AML-193 (cell line): ENCODE measurements around the gene MLN.

Experiments
- DNase-seq, 2 experiments: peaks; one replicate each; lab custom pipeline; 2025; lab: John Stamatoyannopoulos, UW

Gene MLN

GRCh38 chr6:33788694-33789549 lies 14.9 kb downstream of the MLN start, which contains the start of gene LEMD2:
LEMD2 (minus strand) TSS chr6:33789130; CDS start chr6:33789116, 14 bp downstream.
- DNase-seq = peak; percentile 79 to 88

GRCh38 chr6:33787954-33788693 lies 15.7 kb downstream of the MLN start:
- peak; percentile 91 for DNase-seq

- no peak for DNase-seq
These were observed 16.4 kb downstream of the MLN start for GRCh38 chr6:33787346-33787953.

GRCh38 chr6:33786736-33787135 lies 17.1 kb downstream of the MLN start:
- no peak for DNase-seq

GRCh38 chr6:33785778-33786177 lies 18.0 kb downstream of the MLN start:
- no peak for DNase-seq

- DNase-seq = no peak
These were observed 19.0 kb downstream of the MLN start for GRCh38 chr6:33784787-33785186.

GRCh38 chr6:33783781-33784520 lies 19.9 kb downstream of the MLN start:
- no peak for DNase-seq

GRCh38 chr6:33782561-33782960 lies 21.2 kb downstream of the MLN start:
- no peak for DNase-seq

- no peak for DNase-seq
These were observed 22.4 kb downstream of the MLN start for GRCh38 chr6:33781131-33781975.

- no peak for DNase-seq
These were observed 23.9 kb downstream of the MLN start for GRCh38 chr6:33779895-33780294.

GRCh38 chr6:33779290-33779689 lies 24.5 kb downstream of the MLN start:
- DNase-seq = no peak

- no peak for DNase-seq
These were observed 25.2 kb downstream of the MLN start for GRCh38 chr6:33778444-33779121.

GRCh38 chr6:33777398-33778388 lies 26.1 kb downstream of the MLN start:
- no peak for DNase-seq

GRCh38 chr6:33776764-33777163 lies 27.0 kb downstream of the MLN start:
- DNase-seq = no peak

GRCh38 chr6:33776186-33776585 lies 27.6 kb downstream of the MLN start:
- no peak for DNase-seq

GRCh38 chr6:33774774-33775173 lies 29.0 kb downstream of the MLN start:
- DNase-seq = no peak

- DNase-seq = no peak
These were observed 30.8 kb downstream of the MLN start for GRCh38 chr6:33772902-33773472.

GRCh38 chr6:33772082-33772830 lies 31.5 kb downstream of the MLN start:
- no peak for DNase-seq
